GM23338 (cell line): ENCODE measurements around the gene ATG2A.

Experiments used
- CTCF ChIP-seq, 2 experiments: fragments of 200-600 bp in 1 of 2; sonication (generic) in 1 of 2; conservative IDR thresholded peaks; 2 replicates each; pipeline versions ENCODE4 v1.5.1 to v1.6.1; 2016 to 2017; ENCODE audit warnings: antibody characterized with exemption in 2 of 2, low read depth in 2 of 2, mild to moderate bottlenecking in 2 of 2, moderate library complexity in 1 of 2
- EZH2 ChIP-seq: fragments of 200-600 bp; sonication (generic); IDR thresholded peaks from one replicate; pipeline ENCODE4 v1.8.0; 2017; ENCODE audit warnings: antibody characterized with exemption, mild to moderate bottlenecking, low read depth; ENCODE audit not compliant: unreplicated experiment
- NANOG ChIP-seq: IDR thresholded peaks from 2 replicates; pipeline ENCODE4 v1.6.1; 2016; ENCODE audit warnings: antibody characterized with exemption, borderline replicate concordance

GRCh38 chr11:64862987-64863390, 54.0 kb downstream of the ATG2A start:
- no peak for TF ChIP-seq CTCF (conservative IDR thresholded peaks at IDR 0.05; ENCODE audit: low read depth in 2 of 2)
- TF ChIP-seq NANOG, result no peak
- no peak for TF ChIP-seq EZH2
